Measurements from ENCODE around the gene DPH2. TPM values are rescaled to one million over a fixed set of nuclear protein-coding genes. Genes with fewer than 3 reads are reported as not detected.

DPH2 gene
- 10 to 100 TPM; 25.5 to 28.5 TPM for total RNA-seq
- polyA plus RNA-seq, result 10 to 100 TPM; 29.1 to 33.1 TPM

GRCh38 chr1:43969746-43970466, at the start of gene DPH2:
Gene DPH2 (plus strand): TSS chr1:43970010. CDS start chr1:43970176, 166 bp downstream.
- Histone ChIP-seq H3K27me3 (ENCODE audit: insufficient read depth, low read length) (no peaks in the 10 kb centered on the region), H3K4me1 (ENCODE audit: insufficient read depth, low read length) (peaks cover 24% of the 10 kb centered on the region), H3K9me3 (ENCODE audit: control insufficient read depth in 1 of 2, low read length in 2 of 2) (no peaks in the 10 kb centered on the region), H3K27ac (ENCODE audit: low read depth, low read length) (peak within 1 kb of the TSS; percentile 57), H3K4me3 (ENCODE audit: low read length in 2 of 2) (peak within 1 kb of the TSS; percentile 89 to 99), H3K36me3 (ENCODE audit: insufficient read depth, low read length) (peaks cover 6% of the 10 kb centered on the region)
- peaks cover 3 to 27% of the 10 kb centered on the region in 2 donors for H3K36me3 Mint-ChIP-seq
- intact Hi-C loops (cut with micrococcal nuclease), result loop anchor here (1.0 kb wide), 2 partner anchors 24 to 60 kb away; partner anchors contain the start of gene IPO13
- peak within 1 kb of the TSS; percentile 77 to 93 (median 88) for H3K27ac Mint-ChIP-seq
- H3K9me3 Mint-ChIP-seq, result peaks cover 0 to 2% (median 0%) of the 10 kb centered on the region in 8 donors
- POLR2A ChIA-PET (ENCODE audit: partially characterized antibody), result interaction anchor here (0.6 to 1.5 kb wide), 9 partner anchors 17 to 1552 kb away, joined by 3 to 19 read pairs (median 3); partner anchors contain the start of genes CCDC24, IPO13, KDM4A and PRDX1
- CTCF ChIA-PET (ENCODE audit: partially characterized antibody), result interaction anchor here (0.9 to 1.3 kb wide), 3 partner anchors 23 to 36 kb away, joined by 3 to 5 read pairs (median 3); partner anchors contain the start of gene IPO13
- H3K4me3 Mint-ChIP-seq, result peak within 1 kb of the TSS; percentile 92 to 97 (median 94)
- DNase-seq, result peak; percentile 86 to 99 (median 91)
- no peaks in the 10 kb centered on the region for H3K27me3 Mint-ChIP-seq
- H3K4me1 Mint-ChIP-seq, result peaks cover 23 to 41% (median 32%) of the 10 kb centered on the region in 4 donors

- no peak overlapping the region for H3K4me3 ChIP-seq (ENCODE audit: low read length in 2 of 2)
- Mint-ChIP-seq H3K4me1 (no peaks in the 10 kb centered on the region), H3K4me3 (no peak overlapping the region), H3K36me3 (peaks cover 15 to 16% of the 10 kb centered on the region in 2 donors), H3K27ac (peak overlapping the region in 1 of 7 donors; percentile 22), H3K9me3 (no peaks in the 10 kb centered on the region), H3K27me3 (no peaks in the 10 kb centered on the region)
- ChIA-PET CTCF (ENCODE audit: partially characterized antibody) (no interaction called here), POLR2A (ENCODE audit: partially characterized antibody) (no interaction called here)
- H3K9me3 ChIP-seq (ENCODE audit: control insufficient read depth in 1 of 2, low read length in 2 of 2), result no peaks in the 10 kb centered on the region
- H3K36me3 ChIP-seq (ENCODE audit: insufficient read depth, low read length), result no peaks in the 10 kb centered on the region
- H3K27me3 ChIP-seq (ENCODE audit: insufficient read depth, low read length), result no peaks in the 10 kb centered on the region
- H3K27ac ChIP-seq (ENCODE audit: low read depth, low read length), result no peak overlapping the region
- DNase-seq, result no peak
- no peaks in the 10 kb centered on the region for H3K4me1 ChIP-seq (ENCODE audit: insufficient read depth, low read length)
- intact Hi-C loops (cut with micrococcal nuclease), result no loop called here
Observed at GRCh38 chr1:43921022-43921421, 48.8 kb upstream of the DPH2 start.

GRCh38 chr1:43924516-43924915, 45.3 kb upstream of the DPH2 start:
- Mint-ChIP-seq H3K27ac (peak overlapping the region in 1 of 7 donors; percentile 43), H3K36me3 (peaks cover 15 to 21% of the 10 kb centered on the region in 2 donors), H3K4me1 (no peaks in the 10 kb centered on the region), H3K27me3 (no peaks in the 10 kb centered on the region), H3K9me3 (no peaks in the 10 kb centered on the region), H3K4me3 (no peak overlapping the region)
- POLR2A ChIA-PET (ENCODE audit: partially characterized antibody), result interaction anchor here (1.6 kb wide), 1 partner anchor 10 kb away, joined by 3 read pairs; no protein-coding TSS in a partner anchor
- intact Hi-C loops (cut with micrococcal nuclease), result no loop called here
- no peak for DNase-seq
- Histone ChIP-seq H3K27ac (ENCODE audit: low read depth, low read length) (no peak overlapping the region), H3K27me3 (ENCODE audit: insufficient read depth, low read length) (no peaks in the 10 kb centered on the region), H3K4me1 (ENCODE audit: insufficient read depth, low read length) (no peaks in the 10 kb centered on the region), H3K36me3 (ENCODE audit: insufficient read depth, low read length) (no peaks in the 10 kb centered on the region), H3K9me3 (ENCODE audit: control insufficient read depth in 1 of 2, low read length in 2 of 2) (no peaks in the 10 kb centered on the region), H3K4me3 (ENCODE audit: low read length in 2 of 2) (no peak overlapping the region)
- CTCF ChIA-PET (ENCODE audit: partially characterized antibody), result interaction anchor here (0.6 to 2.5 kb wide), 3 partner anchors 8 to 149 kb away, joined by 3 to 18 read pairs (median 3); partner anchors contain the start of gene ARTN

GRCh38 chr1:43925846-43926245, 44.0 kb upstream of the DPH2 start:
- H3K9me3 Mint-ChIP-seq, result no peaks in the 10 kb centered on the region
- no peak overlapping the region for H3K4me3 ChIP-seq (ENCODE audit: low read length in 2 of 2)
- H3K27ac ChIP-seq (ENCODE audit: low read depth, low read length), result no peak overlapping the region
- H3K9me3 ChIP-seq (ENCODE audit: control insufficient read depth in 1 of 2, low read length in 2 of 2), result no peaks in the 10 kb centered on the region
- H3K4me3 Mint-ChIP-seq, result no peak overlapping the region
- intact Hi-C loops (cut with micrococcal nuclease), result no loop called here
- no peaks in the 10 kb centered on the region for H3K4me1 Mint-ChIP-seq
- CTCF ChIA-PET (ENCODE audit: partially characterized antibody), result interaction anchor here (1.2 to 2.5 kb wide), 3 partner anchors 9 to 20 kb away, joined by 3 to 18 read pairs (median 5); partner anchors contain the start of gene ARTN
- no peak for DNase-seq
- peaks cover 18 to 21% of the 10 kb centered on the region in 2 donors for H3K36me3 Mint-ChIP-seq
- H3K27me3 Mint-ChIP-seq, result no peaks in the 10 kb centered on the region
- peak overlapping the region in 1 of 7 donors; percentile 31 for H3K27ac Mint-ChIP-seq
- H3K4me1 ChIP-seq (ENCODE audit: insufficient read depth, low read length), result no peaks in the 10 kb centered on the region
- H3K27me3 ChIP-seq (ENCODE audit: insufficient read depth, low read length), result no peaks in the 10 kb centered on the region
- POLR2A ChIA-PET (ENCODE audit: partially characterized antibody), result interaction anchor here (0.6 to 1.6 kb wide), 2 partner anchors 9 to 118 kb away, joined by 3 read pairs; no protein-coding TSS in a partner anchor
- no peaks in the 10 kb centered on the region for H3K36me3 ChIP-seq (ENCODE audit: insufficient read depth, low read length)

- Mint-ChIP-seq H3K4me1 (peaks cover under 1 to 21% (median 4%) of the 10 kb centered on the region in 4 donors), H3K9me3 (no peaks in the 10 kb centered on the region), H3K27me3 (peaks cover 16 to 17% of the 10 kb centered on the region in 2 donors), H3K27ac (no peak overlapping the region), H3K36me3 (peaks cover 10 to 15% of the 10 kb centered on the region in 2 donors), H3K4me3 (peak overlapping the region in 1 of 8 donors; percentile 31)
- Histone ChIP-seq H3K27ac (ENCODE audit: low read depth, low read length) (no peak overlapping the region), H3K4me3 (ENCODE audit: low read length in 2 of 2) (no peak overlapping the region), H3K27me3 (ENCODE audit: insufficient read depth, low read length) (peaks cover 20% of the 10 kb centered on the region), H3K36me3 (ENCODE audit: insufficient read depth, low read length) (no peaks in the 10 kb centered on the region), H3K9me3 (ENCODE audit: control insufficient read depth in 1 of 2, low read length in 2 of 2) (no peaks in the 10 kb centered on the region), H3K4me1 (ENCODE audit: insufficient read depth, low read length) (peaks cover 8% of the 10 kb centered on the region)
- ChIA-PET POLR2A (ENCODE audit: partially characterized antibody) (no interaction called here), CTCF (ENCODE audit: partially characterized antibody) (interaction anchor here (0.7 to 2.4 kb wide), 6 partner anchors 13 to 401 kb away, joined by 3 to 9 read pairs (median 3); no protein-coding TSS in a partner anchor)
- DNase-seq, result no peak
- intact Hi-C loops (cut with micrococcal nuclease), result loop anchor here (5.0 kb wide), 2 partner anchors 107 to 703 kb away; no protein-coding TSS in a partner anchor
Observed at GRCh38 chr1:43930168-43930948, 39.5 kb upstream of the DPH2 start.

- Mint-ChIP-seq H3K27ac (no peak overlapping the region), H3K4me1 (peaks cover 3 to 24% (median 4%) of the 10 kb centered on the region in 4 donors), H3K27me3 (peaks cover 16 to 19% of the 10 kb centered on the region in 2 donors), H3K36me3 (peaks cover 5 to 10% of the 10 kb centered on the region in 2 donors), H3K9me3 (no peaks in the 10 kb centered on the region), H3K4me3 (peak overlapping the region in 1 of 8 donors; percentile 31)
- intact Hi-C loops (cut with micrococcal nuclease), result loop anchor here (5.0 kb wide), 2 partner anchors 106 to 704 kb away; no protein-coding TSS in a partner anchor
- Histone ChIP-seq H3K4me1 (ENCODE audit: insufficient read depth, low read length) (peaks cover 8% of the 10 kb centered on the region), H3K27ac (ENCODE audit: low read depth, low read length) (no peak overlapping the region), H3K4me3 (ENCODE audit: low read length in 2 of 2) (no peak overlapping the region), H3K27me3 (ENCODE audit: insufficient read depth, low read length) (peaks cover 23% of the 10 kb centered on the region), H3K9me3 (ENCODE audit: control insufficient read depth in 1 of 2, low read length in 2 of 2) (no peaks in the 10 kb centered on the region), H3K36me3 (ENCODE audit: insufficient read depth, low read length) (no peaks in the 10 kb centered on the region)
- CTCF ChIA-PET (ENCODE audit: partially characterized antibody), result interaction anchor here (0.7 to 2.4 kb wide), 5 partner anchors 13 to 401 kb away, joined by 3 to 9 read pairs (median 3); no protein-coding TSS in a partner anchor
- no peak for DNase-seq
- POLR2A ChIA-PET (ENCODE audit: partially characterized antibody), result no interaction called here
Observed at GRCh38 chr1:43930949-43931275, 38.9 kb upstream of the DPH2 start.

Measured in CD4-positive, alpha-beta memory T cell (primary cell).